Hepatocyte (in vitro differentiated cells): Measurements from ENCODE around the gene OPA3.

ENCODE experiments used
- CTCF ChIP-seq: fragments of 200-600 bp; sonication (generic); IDR thresholded peaks from 2 replicates; pipeline ENCODE4 v1.5.1; 2016; ENCODE audit warnings: antibody characterized with exemption, mild to moderate bottlenecking; ENCODE audit not compliant: poor library complexity
- EZH2 ChIP-seq: fragments of 200-600 bp; sonication (generic); IDR thresholded peaks from 2 replicates; pipeline ENCODE4 v1.6.1; 2016; ENCODE audit warnings: antibody characterized with exemption, mild to moderate bottlenecking, borderline replicate concordance
- EZH2phosphoT487 ChIP-seq: fragments of 200-600 bp; sonication (generic); IDR thresholded peaks from one replicate; pipeline ENCODE4 v1.6.1; 2018; ENCODE audit warnings: antibody characterized with exemption, mild to moderate bottlenecking, low read depth, moderate library complexity; ENCODE audit not compliant: unreplicated experiment, severe bottlenecking

- no peak for TF ChIP-seq CTCF
- TF ChIP-seq EZH2, result no peak
- no peak for TF ChIP-seq EZH2phosphoT487
These were observed 11.2 kb upstream of the OPA3 start for GRCh38 chr19:45595814-45596213.
